Progenitor cell of endocrine pancreas (in vitro differentiated cells): ENCODE measurements around the gene ZNF793. TPM values are rescaled to one million over a fixed set of nuclear protein-coding genes. Genes with fewer than 3 reads are reported as not detected.

ENCODE experiments used
- DNase-seq: peaks from one replicate; pipeline ENCODE4 v3.0.0; 2021; ENCODE audit warnings: low spot score; ENCODE audit not compliant: unreplicated experiment
- H3K27ac Mint-ChIP-seq: 2 replicates; pipeline ENCODE4 v1.8.0; 2021; ENCODE audit warnings: mild to moderate bottlenecking, moderate library complexity, mixed read lengths
- H3K27me3 Mint-ChIP-seq: 2 replicates; pipeline ENCODE4 v1.8.0; 2021; ENCODE audit warnings: mixed read lengths
- H3K36me3 Mint-ChIP-seq: 2 replicates; pipeline ENCODE4 v1.8.0; 2022; ENCODE audit warnings: mixed read lengths; ENCODE audit not compliant: insufficient read depth
- H3K4me1 Mint-ChIP-seq: 2 replicates; pipeline ENCODE4 v1.8.0; 2021; ENCODE audit warnings: low read depth, mixed read lengths
- H3K4me3 Mint-ChIP-seq: 2 replicates; pipeline ENCODE4 v1.8.0; 2021; ENCODE audit warnings: low read depth, mild to moderate bottlenecking, moderate library complexity, mixed read lengths
- H3K9me3 Mint-ChIP-seq: 2 replicates; pipeline ENCODE4 v1.8.0; 2021; ENCODE audit warnings: low read depth, mixed read lengths
- CTCF ChIP-seq: fragments of 200-600 bp; sonication (generic); IDR thresholded peaks from one replicate; pipeline ENCODE4 v1.5.0; 2021; ENCODE audit warnings: antibody characterized with exemption, mild to moderate bottlenecking; ENCODE audit not compliant: unreplicated experiment
- total RNA-seq: library from RNA; stranded (reverse); gene quantifications from 2 replicates; pipeline ENCODE4 v1.2.1, GENCODE V29; 2021

ZNF793 gene
- total RNA-seq, 1 donor from 2014 or later: 30.9 TPM

- Mint-ChIP-seq H3K27me3 (no peaks in the 10 kb centered on the region), H3K36me3 (peaks cover 63% of the 10 kb centered on the region), H3K9me3 (peaks cover 46% of the 10 kb centered on the region), H3K4me3 (no peak overlapping the region), H3K27ac (peak overlapping the region; percentile 3), H3K4me1 (no peaks in the 10 kb centered on the region)
- no peak for TF ChIP-seq CTCF
- DNase-seq: no peak
Observed at GRCh38 chr19:37537391-37537947, 30.7 kb downstream of the ZNF793 start.

DNA sequence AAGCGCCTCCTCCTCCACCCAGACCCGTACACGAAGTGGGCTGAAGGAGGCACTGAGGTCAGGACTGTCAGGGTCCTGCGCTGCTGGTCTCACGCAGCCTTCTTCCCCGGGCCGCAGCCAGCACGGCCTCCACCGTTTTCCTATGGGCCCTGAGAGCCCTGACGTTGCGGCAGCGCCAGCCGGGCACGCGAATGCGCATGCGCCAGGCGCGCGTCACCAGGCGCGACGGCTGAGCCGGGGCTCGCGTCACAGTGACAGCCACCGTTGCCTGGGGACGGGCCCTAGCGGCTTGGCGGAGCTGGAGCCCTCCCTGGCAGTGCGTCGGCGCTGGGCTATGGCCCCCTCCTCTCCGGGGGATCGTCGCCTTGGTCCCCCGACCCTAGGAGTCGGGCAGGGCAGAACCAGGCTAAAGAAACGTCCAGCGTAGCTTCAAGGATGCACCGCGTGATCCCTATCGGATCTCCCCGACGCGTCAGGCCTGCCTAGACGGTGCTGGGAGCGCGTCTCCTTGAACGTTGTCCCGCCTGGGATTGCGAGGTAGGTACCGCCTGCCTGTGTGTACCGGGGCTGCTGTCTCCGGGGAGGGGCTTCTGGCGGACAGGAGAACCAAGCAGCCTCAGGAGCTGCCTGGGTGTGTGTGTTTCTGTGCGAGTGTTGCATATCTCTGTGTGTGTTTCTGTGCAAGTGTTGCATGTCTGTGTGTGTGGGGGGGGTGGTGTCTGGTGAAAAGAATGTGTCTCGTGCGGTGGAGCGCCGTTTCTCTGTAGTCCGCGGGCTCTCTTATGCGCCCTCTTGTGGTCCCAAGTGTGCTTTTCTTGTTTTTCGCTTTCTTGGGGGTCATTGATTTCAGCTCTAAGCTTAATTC, 44.6 kb downstream of the ZNF793 start:
- no peaks in the 10 kb centered on the region for H3K27me3 Mint-ChIP-seq
- H3K36me3 Mint-ChIP-seq: peaks cover 41% of the 10 kb centered on the region
- no peak for DNase-seq
- H3K4me1 Mint-ChIP-seq: no peaks in the 10 kb centered on the region
- no peak overlapping the region for H3K27ac Mint-ChIP-seq
- TF ChIP-seq CTCF: no peak
- peaks cover 56% of the 10 kb centered on the region for H3K9me3 Mint-ChIP-seq
- no peak overlapping the region for H3K4me3 Mint-ChIP-seq

DNA sequence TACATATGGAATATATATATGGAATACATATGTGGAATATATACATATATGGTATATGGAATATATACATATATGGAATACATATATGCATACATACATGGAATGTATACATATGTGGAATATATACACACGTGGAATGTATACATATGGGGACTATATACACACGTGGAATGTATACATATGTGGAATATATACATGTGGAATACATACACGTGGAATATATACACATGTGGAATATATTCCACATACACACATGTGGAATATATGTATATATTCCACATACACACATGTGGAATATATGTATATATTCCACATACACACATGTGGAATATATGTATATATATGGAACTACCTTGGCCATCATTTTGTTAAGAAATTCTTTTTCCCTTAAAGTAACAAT, 56.8 kb downstream of the ZNF793 start:
- H3K4me3 Mint-ChIP-seq: no peak overlapping the region
- no peak overlapping the region for H3K27ac Mint-ChIP-seq
- H3K27me3 Mint-ChIP-seq: no peaks in the 10 kb centered on the region
- no peak for TF ChIP-seq CTCF
- H3K36me3 Mint-ChIP-seq: peaks cover 80% of the 10 kb centered on the region
- no peaks in the 10 kb centered on the region for H3K4me1 Mint-ChIP-seq
- H3K9me3 Mint-ChIP-seq: peaks cover 58% of the 10 kb centered on the region
- no peak for DNase-seq

DNA sequence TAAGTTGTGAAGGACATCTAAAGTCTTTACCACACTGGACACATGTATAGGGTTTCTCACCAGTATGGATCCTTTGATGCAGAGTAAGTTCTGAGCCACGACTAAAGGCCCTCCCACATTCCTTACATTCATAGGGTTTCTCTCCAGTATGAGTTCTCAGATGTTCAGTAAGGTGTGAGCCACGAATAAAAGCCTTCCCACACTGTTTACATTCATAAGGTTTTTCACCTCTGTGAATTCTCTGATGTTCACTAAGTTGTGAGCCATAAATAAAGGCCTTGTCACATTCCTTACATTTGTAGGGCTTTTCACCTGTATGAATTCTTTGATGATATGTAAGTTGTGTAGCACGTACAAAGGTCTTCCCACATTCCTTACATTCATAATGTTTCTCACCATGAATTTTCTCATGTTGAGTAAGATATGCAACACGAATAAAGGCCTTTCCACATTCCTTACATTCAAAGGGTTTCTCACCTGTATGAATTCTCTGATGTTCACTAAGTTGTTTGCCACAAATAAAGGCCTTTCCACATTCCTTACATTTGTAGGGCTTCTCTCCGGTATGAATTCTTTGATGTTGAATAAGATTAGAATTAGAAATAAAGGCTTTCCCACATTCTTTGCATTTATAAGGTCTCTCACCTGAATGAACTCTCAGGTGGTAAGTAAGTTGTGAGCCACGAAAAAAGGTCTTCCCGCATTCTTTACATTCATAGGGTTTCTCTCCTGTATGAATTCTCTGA, 58.1 kb downstream of the ZNF793 start:
- H3K27me3 Mint-ChIP-seq: no peaks in the 10 kb centered on the region
- no peak for TF ChIP-seq CTCF
- H3K4me1 Mint-ChIP-seq: no peaks in the 10 kb centered on the region
- no peak overlapping the region for H3K27ac Mint-ChIP-seq
- peaks cover 62% of the 10 kb centered on the region for H3K9me3 Mint-ChIP-seq
- peaks cover 79% of the 10 kb centered on the region for H3K36me3 Mint-ChIP-seq
- H3K4me3 Mint-ChIP-seq: no peak overlapping the region
- no peak for DNase-seq

DNA sequence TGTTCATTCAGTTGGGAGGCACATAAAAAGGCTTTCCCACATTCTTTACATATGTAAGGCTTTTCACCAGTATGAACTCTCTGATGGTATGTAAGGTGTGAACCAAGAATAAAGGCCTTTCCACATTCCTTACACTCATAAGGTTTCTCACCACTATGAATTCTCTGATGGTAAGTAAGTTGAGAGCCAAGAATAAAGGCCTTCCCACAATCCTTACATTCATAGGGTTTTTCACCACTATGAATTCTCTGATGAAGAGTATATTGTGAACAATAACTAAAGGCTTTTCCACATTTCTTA, 58.6 kb downstream of the ZNF793 start:
- H3K36me3 Mint-ChIP-seq: peaks cover 84% of the 10 kb centered on the region
- H3K27me3 Mint-ChIP-seq: no peaks in the 10 kb centered on the region
- DNase-seq: no peak
- no peak overlapping the region for H3K27ac Mint-ChIP-seq
- TF ChIP-seq CTCF: no peak
- H3K4me3 Mint-ChIP-seq: no peak overlapping the region
- peaks cover 66% of the 10 kb centered on the region for H3K9me3 Mint-ChIP-seq
- no peaks in the 10 kb centered on the region for H3K4me1 Mint-ChIP-seq
